CD8-positive, alpha-beta memory T cell (primary cell): Measurements from ENCODE around the gene RFX3. TPM values are rescaled to one million over a fixed set of nuclear protein-coding genes. Genes with fewer than 3 reads are reported as not detected.
"Not testable (repeated sequence)": the region's sequence is repeated elsewhere in the genome, so short reads cannot be mapped to it uniquely, and the experiment has no call there.

Experiments used
- CTCF ChIA-PET: fragments of 350-600 bp; sonication (Branson Sonifier 250); formaldehyde crosslinking; loops from one replicate; lab custom pipeline; 2021; ENCODE audit warnings: antibody characterized with exemption; lab: Charles Lee
- POLR2A ChIA-PET: fragments of 350-600 bp; sonication (Branson Sonifier 250); formaldehyde crosslinking; loops from one replicate; lab custom pipeline; 2021; ENCODE audit warnings: antibody characterized with exemption; lab: Charles Lee
- DNase-seq, 5 donors: peaks; one replicate each; pipeline versions ENCODE4 v3.0.0 to v3.0.0-alpha.2; 2020 to 2022; ENCODE audit warnings: mixed read lengths in 1 of 5
- H3K27ac ChIP-seq: one replicate; pipeline ENCODE4 v1.7.0; 2013; ENCODE audit warnings: low read depth, mild to moderate bottlenecking, low read length, moderate library complexity
- H3K27me3 ChIP-seq: 2 replicates; pipeline ENCODE4 v1.7.0; 2013; ENCODE audit warnings: low read length, mild to moderate bottlenecking; ENCODE audit not compliant: insufficient read depth, poor library complexity, severe bottlenecking
- H3K36me3 ChIP-seq: 2 replicates; pipeline ENCODE4 v1.7.0; 2013; ENCODE audit warnings: mild to moderate bottlenecking, low read length, moderate library complexity; ENCODE audit not compliant: insufficient read depth
- H3K4me1 ChIP-seq: 2 replicates; pipeline ENCODE4 v1.7.0; 2013; ENCODE audit warnings: mild to moderate bottlenecking, low read length, moderate library complexity; ENCODE audit not compliant: insufficient read depth
- H3K4me3 ChIP-seq: 2 replicates; pipeline ENCODE4 v1.7.0; 2013; ENCODE audit warnings: mild to moderate bottlenecking, low read length
- H3K9me3 ChIP-seq: 2 replicates; pipeline ENCODE4 v1.7.0; 2013; ENCODE audit warnings: mild to moderate bottlenecking, low read length
- H3K27ac Mint-ChIP-seq, 8 donors: one replicate each; pipeline ENCODE4 v1.8.0; 2020 to 2021; ENCODE audit warnings: mixed read lengths in 8 of 8, mild to moderate bottlenecking in 6 of 8, inconsistent platforms in 3 of 8, moderate library complexity in 3 of 8
- H3K27me3 Mint-ChIP-seq, 2 donors: one replicate each; pipeline ENCODE4 v1.8.0; 2020 to 2021; ENCODE audit warnings: mixed read lengths in 2 of 2, mild to moderate bottlenecking in 1 of 2, moderate library complexity in 1 of 2
- H3K36me3 Mint-ChIP-seq, 3 donors: one replicate each; pipeline ENCODE4 v1.8.0; 2020 to 2021; ENCODE audit warnings: mixed read lengths in 3 of 3, inconsistent platforms in 1 of 3, mild to moderate bottlenecking in 1 of 3
- H3K4me1 Mint-ChIP-seq, 3 donors: one replicate each; pipeline ENCODE4 v1.8.0; 2020 to 2021; ENCODE audit warnings: mixed read lengths in 3 of 3, inconsistent platforms in 1 of 3, mild to moderate bottlenecking in 1 of 3
- H3K4me3 Mint-ChIP-seq, 7 donors: one replicate each; pipeline ENCODE4 v1.8.0; 2020 to 2021; ENCODE audit warnings: mixed read lengths in 7 of 7, mild to moderate bottlenecking in 6 of 7, moderate library complexity in 4 of 7, inconsistent platforms in 2 of 7
- H3K9me3 Mint-ChIP-seq, 5 donors: one replicate each; pipeline ENCODE4 v1.8.0; 2020 to 2022; ENCODE audit warnings: mixed read lengths in 5 of 5, mild to moderate bottlenecking in 3 of 5, moderate library complexity in 2 of 5, inconsistent platforms in 1 of 5
- polyA plus RNA-seq: library from polyadenylated mRNA; unstranded; fragments of 300-500 nt; fragmentation: Illumina TruSeq; gene quantifications from one replicate; pipeline ENCODE4 v1.2.3, GENCODE V29; 2021
- total RNA-seq, 2 experiments: library from RNA; stranded (reverse); gene quantifications; one replicate each; pipeline ENCODE4 v1.2.3, GENCODE V29; 2021

RFX3 gene
- total and polyA plus RNA-seq, 3 experiments from 2014 or later = 5.3 to 14.6 (median 14.1) TPM

DNA sequence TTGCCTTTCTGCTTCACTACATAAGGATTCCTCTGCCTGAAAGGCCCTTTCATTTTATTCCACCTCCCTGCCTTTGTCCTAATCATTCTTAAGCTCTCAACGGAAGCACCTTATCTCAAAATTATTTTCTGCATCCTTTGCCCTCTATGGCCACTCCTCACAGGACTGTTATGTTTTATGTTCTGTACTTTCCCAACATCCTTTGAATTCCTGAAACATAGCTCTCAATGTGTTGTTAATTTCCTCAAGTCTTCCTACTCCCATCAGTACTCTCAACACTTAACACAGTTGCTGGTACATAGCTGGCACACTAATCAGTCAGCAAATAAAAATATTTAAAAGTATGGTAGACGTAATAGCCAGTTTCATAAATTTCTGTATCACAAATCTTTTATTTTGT is 193.0 kb downstream of the RFX3 start:
- no peak overlapping the region for H3K27ac Mint-ChIP-seq
- Histone ChIP-seq H3K4me1 (no peaks in the 10 kb centered on the region), H3K27ac (no peak overlapping the region), H3K36me3 (no peaks in the 10 kb centered on the region), H3K9me3 (no peaks in the 10 kb centered on the region), H3K4me3 (no peak overlapping the region), H3K27me3 (no peaks in the 10 kb centered on the region)
- POLR2A ChIA-PET = no interaction called here
- no peak for DNase-seq
- H3K4me3 Mint-ChIP-seq = no peak overlapping the region
- no peaks in the 10 kb centered on the region for H3K9me3 Mint-ChIP-seq
- no peaks in the 10 kb centered on the region for H3K27me3 Mint-ChIP-seq
- CTCF ChIA-PET = no interaction called here
- H3K36me3 Mint-ChIP-seq = peaks cover 5 to 11% (median 6%) of the 10 kb centered on the region in 3 donors
- peaks cover 0 to 17% (median 7%) of the 10 kb centered on the region in 3 donors for H3K4me1 Mint-ChIP-seq

DNA sequence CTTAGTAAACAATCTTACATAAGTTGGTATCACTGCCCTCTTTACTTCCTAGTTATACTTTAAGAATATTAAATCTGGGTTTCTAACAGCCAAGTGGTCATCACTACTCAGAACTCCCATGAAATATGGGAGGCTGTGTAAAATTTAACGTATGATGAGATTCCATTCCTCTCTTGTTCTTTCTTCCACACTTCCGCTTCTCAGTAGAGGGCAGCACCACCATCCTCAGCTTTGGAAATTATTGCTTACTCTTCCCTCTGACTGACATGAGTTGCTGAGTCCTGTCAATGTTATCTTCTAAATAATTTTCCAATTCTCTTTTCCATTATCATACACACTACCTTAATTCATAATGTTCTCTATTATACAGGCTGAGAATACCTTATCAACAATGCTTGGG is 194.0 kb downstream of the RFX3 start:
- H3K36me3 ChIP-seq = no peaks in the 10 kb centered on the region
- Mint-ChIP-seq H3K9me3 (no peaks in the 10 kb centered on the region), H3K4me1 (peaks cover 0 to 7% (median under 1%) of the 10 kb centered on the region in 3 donors), H3K27ac (no peak overlapping the region), H3K27me3 (no peaks in the 10 kb centered on the region), H3K4me3 (no peak overlapping the region), H3K36me3 (peaks cover 6 to 15% (median 9%) of the 10 kb centered on the region in 3 donors)
- no peak overlapping the region for H3K27ac ChIP-seq
- no peak overlapping the region for H3K4me3 ChIP-seq
- ChIA-PET POLR2A (no interaction called here), CTCF (interaction anchor here (1.4 kb wide), 1 partner anchor 10 kb away, joined by 4 read pairs; no protein-coding TSS in a partner anchor)
- no peaks in the 10 kb centered on the region for H3K4me1 ChIP-seq
- H3K9me3 ChIP-seq = no peaks in the 10 kb centered on the region
- H3K27me3 ChIP-seq = no peaks in the 10 kb centered on the region
- no peak for DNase-seq

DNA sequence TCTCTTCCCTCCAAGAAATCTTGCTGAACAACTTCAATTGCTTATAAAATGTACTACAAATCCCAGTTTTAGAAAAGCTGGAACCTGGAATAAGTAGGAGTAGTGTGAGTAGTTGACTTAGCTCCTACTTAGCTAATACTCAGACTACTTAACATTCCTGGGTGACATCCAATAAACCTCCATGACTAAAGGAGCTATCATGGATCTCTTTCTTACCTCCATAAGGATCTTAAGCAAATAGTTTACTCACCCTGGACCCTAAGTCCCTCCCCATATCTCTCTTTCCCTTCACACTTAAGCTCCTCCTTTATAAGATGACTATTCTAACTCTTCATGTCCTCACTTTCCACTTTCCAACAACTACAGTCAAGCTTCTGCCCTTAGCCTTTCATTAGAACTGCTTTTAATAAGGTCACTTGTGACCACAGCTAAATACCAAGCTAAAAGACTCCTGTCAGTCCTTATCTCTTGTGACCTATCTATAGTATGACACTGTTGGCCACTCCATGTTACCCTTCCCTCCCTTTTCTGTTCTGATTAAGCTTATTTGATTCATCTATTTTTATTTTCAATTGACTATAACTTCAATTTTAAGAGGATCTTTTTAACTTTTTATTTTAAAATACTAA is 194.9 kb downstream of the RFX3 start:
- Mint-ChIP-seq H3K27me3 (no peaks in the 10 kb centered on the region), H3K36me3 (peaks cover 5 to 17% (median 9%) of the 10 kb centered on the region in 3 donors), H3K4me3 (no peak overlapping the region), H3K27ac (no peak overlapping the region), H3K4me1 (no peaks in the 10 kb centered on the region), H3K9me3 (no peaks in the 10 kb centered on the region)
- Histone ChIP-seq H3K27ac (no peak overlapping the region), H3K4me3 (no peak overlapping the region), H3K36me3 (no peaks in the 10 kb centered on the region), H3K9me3 (no peaks in the 10 kb centered on the region), H3K4me1 (no peaks in the 10 kb centered on the region), H3K27me3 (no peaks in the 10 kb centered on the region)
- ChIA-PET CTCF (interaction anchor here (1.4 kb wide), 1 partner anchor 9 kb away, joined by 4 read pairs; no protein-coding TSS in a partner anchor), POLR2A (no interaction called here)
- no peak for DNase-seq

DNA sequence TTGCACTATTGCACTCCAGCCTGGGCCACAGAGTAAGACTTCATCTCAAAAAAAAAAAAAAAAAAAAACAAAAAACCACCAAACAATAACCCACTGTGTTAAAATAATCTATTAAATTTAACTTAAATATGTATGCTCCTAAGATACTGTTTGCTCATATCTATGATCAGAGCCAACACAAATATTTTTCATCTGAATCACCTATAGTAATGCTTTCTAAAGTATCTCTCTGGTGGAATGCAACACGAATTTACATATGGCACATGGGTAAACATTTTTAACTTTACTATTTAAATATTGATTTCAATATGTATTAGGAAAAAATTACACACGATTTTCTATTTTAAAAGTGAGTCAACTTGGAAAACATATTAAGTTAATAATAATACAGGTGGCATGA is 196.4 kb downstream of the RFX3 start:
- Mint-ChIP-seq H3K27ac (no peak overlapping the region), H3K9me3 (no peaks in the 10 kb centered on the region), H3K36me3 (peaks cover 5 to 17% (median 9%) of the 10 kb centered on the region in 3 donors), H3K4me1 (no peaks in the 10 kb centered on the region), H3K27me3 (no peaks in the 10 kb centered on the region), H3K4me3 (no peak overlapping the region)
- Histone ChIP-seq H3K4me3 (no peak overlapping the region), H3K36me3 (no peaks in the 10 kb centered on the region), H3K4me1 (no peaks in the 10 kb centered on the region), H3K27ac (no peak overlapping the region), H3K27me3 (no peaks in the 10 kb centered on the region), H3K9me3 (no peaks in the 10 kb centered on the region)
- DNase-seq = no peak
- ChIA-PET POLR2A (no interaction called here), CTCF (no interaction called here)

DNA sequence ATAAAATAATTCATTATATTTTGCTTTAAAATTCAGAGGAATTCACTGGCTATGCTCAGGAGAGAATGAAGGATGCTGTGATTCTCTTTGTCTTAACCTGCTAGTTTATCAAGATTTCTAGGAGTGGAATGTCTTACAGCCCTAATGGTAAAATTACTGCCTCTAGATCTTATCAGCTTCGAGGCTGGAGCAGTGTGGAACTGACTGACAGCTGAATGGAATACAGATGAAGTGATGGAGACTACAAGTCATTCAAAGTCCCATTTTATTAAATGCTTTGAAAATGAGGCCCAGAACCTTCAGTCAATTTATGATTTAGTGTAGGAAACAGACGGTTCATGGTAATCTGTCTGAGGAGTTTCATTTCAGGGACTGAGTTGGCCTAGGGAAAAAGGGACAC is 202.1 kb downstream of the RFX3 start:
- no peak for DNase-seq
- Histone ChIP-seq H3K4me1 (no peaks in the 10 kb centered on the region), H3K4me3 (no peak overlapping the region), H3K9me3 (no peaks in the 10 kb centered on the region), H3K27ac (no peak overlapping the region), H3K27me3 (no peaks in the 10 kb centered on the region), H3K36me3 (no peaks in the 10 kb centered on the region)
- H3K9me3 Mint-ChIP-seq = peaks cover 0 to 2% (median 0%) of the 10 kb centered on the region in 5 donors
- CTCF ChIA-PET = no interaction called here
- no peak overlapping the region for H3K4me3 Mint-ChIP-seq
- H3K27me3 Mint-ChIP-seq = no peaks in the 10 kb centered on the region
- peaks cover 10 to 27% (median 16%) of the 10 kb centered on the region in 3 donors for H3K36me3 Mint-ChIP-seq
- POLR2A ChIA-PET = no interaction called here
- peaks cover 0 to 6% (median 0%) of the 10 kb centered on the region in 3 donors for H3K4me1 Mint-ChIP-seq
- H3K27ac Mint-ChIP-seq = no peak overlapping the region

DNA sequence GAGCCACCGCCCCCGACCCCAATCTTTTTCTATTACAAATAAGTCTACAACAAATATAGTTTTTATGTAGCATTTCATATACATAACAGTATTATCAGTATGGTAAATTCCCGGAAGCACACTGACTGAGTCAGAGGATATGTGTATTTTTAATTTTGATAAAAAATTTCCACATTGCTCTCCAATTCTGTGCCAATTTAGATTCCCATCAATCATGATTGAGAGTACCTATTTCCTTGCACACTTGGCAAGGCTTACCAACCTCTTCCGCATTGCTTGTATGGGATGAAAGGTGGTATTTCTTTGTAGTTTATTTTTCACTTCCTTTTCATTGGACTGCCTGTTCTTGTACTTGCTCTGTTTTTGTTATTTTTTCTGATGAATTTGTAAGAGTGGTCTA is 204.6 kb downstream of the RFX3 start:
- no peak for DNase-seq
- H3K9me3 ChIP-seq = no peaks in the 10 kb centered on the region
- peaks cover 3 to 6% (median 4%) of the 10 kb centered on the region in 3 donors for H3K4me1 Mint-ChIP-seq
- no peaks in the 10 kb centered on the region for H3K27me3 Mint-ChIP-seq
- H3K9me3 Mint-ChIP-seq = peaks cover 0 to 6% (median 2%) of the 10 kb centered on the region in 5 donors
- H3K4me3 Mint-ChIP-seq = no peak overlapping the region
- H3K27ac ChIP-seq = no peak overlapping the region
- CTCF ChIA-PET = no interaction called here
- POLR2A ChIA-PET = no interaction called here
- peaks cover 19 to 31% (median 22%) of the 10 kb centered on the region in 3 donors for H3K36me3 Mint-ChIP-seq
- no peaks in the 10 kb centered on the region for H3K36me3 ChIP-seq
- no peak overlapping the region for H3K4me3 ChIP-seq
- H3K27ac Mint-ChIP-seq = no peak overlapping the region
- no peaks in the 10 kb centered on the region for H3K27me3 ChIP-seq
- no peaks in the 10 kb centered on the region for H3K4me1 ChIP-seq

DNA sequence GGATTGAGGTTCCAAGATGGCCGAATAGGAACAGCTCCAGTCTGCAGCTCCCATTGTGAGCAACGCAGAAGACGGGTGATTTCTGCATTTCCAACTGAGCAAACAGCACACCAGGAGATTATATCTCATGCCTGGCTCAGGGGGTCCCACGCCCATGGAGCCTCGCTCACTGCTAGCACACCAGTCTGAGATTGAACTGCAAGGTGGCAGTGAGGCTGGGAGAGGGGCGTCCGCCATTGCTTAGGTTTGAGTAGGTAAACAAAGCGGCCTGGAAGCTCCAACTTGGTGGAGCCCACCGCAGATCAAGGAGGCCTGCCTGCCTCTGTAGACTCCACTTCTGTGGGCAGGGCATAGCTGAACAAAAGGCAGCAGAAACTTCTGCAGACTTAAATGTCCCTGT is 213.2 kb downstream of the RFX3 start:
- DNase-seq, H3K9me3 ChIP-seq, CTCF ChIA-PET, H3K27me3 Mint-ChIP-seq, H3K4me3 Mint-ChIP-seq, H3K36me3 ChIP-seq, H3K4me1 ChIP-seq, H3K27me3 ChIP-seq, POLR2A ChIA-PET, H3K27ac ChIP-seq, H3K9me3 Mint-ChIP-seq, H3K4me3 ChIP-seq, H3K27ac Mint-ChIP-seq: not testable (repeated sequence)
- H3K36me3 Mint-ChIP-seq = peaks cover 20 to 39% (median 24%) of the 10 kb centered on the region in 3 donors
- H3K4me1 Mint-ChIP-seq = peaks cover 9 to 16% (median 13%) of the 10 kb centered on the region in 3 donors

DNA sequence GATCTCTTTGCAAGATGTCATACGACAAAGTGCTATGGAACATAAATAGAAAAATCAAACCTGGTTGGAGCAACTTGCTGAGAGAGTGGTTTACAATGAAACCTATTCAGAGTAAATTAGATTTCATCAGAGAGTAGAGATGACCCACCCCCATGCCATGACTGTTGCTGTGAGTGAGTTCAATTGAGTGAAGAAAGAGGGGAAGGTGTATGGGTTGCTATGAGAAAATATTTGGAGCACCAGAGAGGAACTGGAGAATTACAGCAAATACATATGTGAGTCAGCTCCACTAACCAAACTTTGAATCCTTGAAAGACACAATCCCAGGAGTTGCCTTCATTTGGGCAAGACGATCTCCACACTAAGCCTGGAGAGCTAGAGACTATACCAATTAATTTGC is 217.2 kb downstream of the RFX3 start:
- ChIA-PET CTCF (no interaction called here), POLR2A (no interaction called here)
- Mint-ChIP-seq H3K27ac (no peak overlapping the region), H3K4me3 (no peak overlapping the region), H3K36me3 (peaks cover 18 to 33% (median 23%) of the 10 kb centered on the region in 3 donors), H3K27me3 (no peaks in the 10 kb centered on the region), H3K9me3 (no peaks in the 10 kb centered on the region), H3K4me1 (no peaks in the 10 kb centered on the region)
- DNase-seq = no peak
- no peaks in the 10 kb centered on the region for H3K36me3 ChIP-seq
- H3K27me3 ChIP-seq = no peaks in the 10 kb centered on the region
- H3K4me1 ChIP-seq = no peaks in the 10 kb centered on the region
- H3K9me3 ChIP-seq = no peaks in the 10 kb centered on the region
- no peak overlapping the region for H3K27ac ChIP-seq
- H3K4me3 ChIP-seq = no peak overlapping the region
